HK-2 (cell line): Measurements from ENCODE around the gene NFYA.

ENCODE experiments used
- DNase-seq: peaks from one replicate; pipeline ENCODE4 v3.0.0-alpha.2; 2018; ENCODE audit not compliant: unreplicated experiment

Gene NFYA

DNA sequence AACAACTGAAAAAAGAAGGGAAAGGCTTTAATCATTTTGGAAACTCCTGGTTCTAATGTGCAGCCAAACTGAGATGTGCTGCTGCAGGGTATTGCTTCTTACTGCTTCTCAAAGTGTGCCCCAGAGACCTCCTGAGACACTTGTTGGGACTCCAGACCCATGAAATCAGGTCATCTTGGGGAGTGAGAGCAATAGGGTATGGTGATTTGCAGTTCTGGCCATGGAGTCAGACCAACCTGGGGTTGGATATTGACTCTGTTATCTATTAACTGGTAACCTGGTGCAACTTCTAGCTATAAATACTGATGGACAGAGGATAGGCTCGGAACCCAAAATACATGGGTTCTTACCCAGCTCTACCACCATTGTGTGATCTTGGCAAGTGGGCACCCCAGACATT, 26.7 kb upstream of the NFYA start:
- no peak for DNase-seq

GRCh38 chr6:41047306-41047705, 25.5 kb upstream of the NFYA start:
- DNase-seq = no peak

- no peak for DNase-seq
These were observed 24.7 kb upstream of the NFYA start for GRCh38 chr6:41047745-41048732.

DNA sequence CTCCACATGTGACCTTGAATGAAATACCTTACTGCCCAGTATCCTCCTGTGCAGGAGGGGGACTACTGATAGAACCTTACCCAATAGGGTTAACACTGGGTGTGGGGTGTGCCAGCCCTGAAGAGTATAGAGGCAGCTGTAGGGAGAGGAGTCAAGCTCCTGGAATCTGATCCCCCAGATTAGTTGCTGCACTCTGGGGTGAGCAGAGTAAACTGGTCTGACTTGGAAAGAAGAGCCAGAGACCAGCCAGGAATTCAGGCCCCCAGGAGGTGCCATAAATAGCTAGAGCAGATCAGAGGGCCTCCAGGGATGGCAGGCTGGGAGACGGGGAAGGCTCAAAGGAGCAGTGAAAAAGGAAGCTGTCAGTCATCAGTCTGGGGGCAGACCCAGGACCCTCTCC, 23.3 kb upstream of the NFYA start:
- DNase-seq = no peak

GRCh38 chr6:41049955-41050354, 22.8 kb upstream of the NFYA start:
- DNase-seq = no peak

GRCh38 chr6:41050536-41050935, 22.2 kb upstream of the NFYA start:
- no peak for DNase-seq

DNA sequence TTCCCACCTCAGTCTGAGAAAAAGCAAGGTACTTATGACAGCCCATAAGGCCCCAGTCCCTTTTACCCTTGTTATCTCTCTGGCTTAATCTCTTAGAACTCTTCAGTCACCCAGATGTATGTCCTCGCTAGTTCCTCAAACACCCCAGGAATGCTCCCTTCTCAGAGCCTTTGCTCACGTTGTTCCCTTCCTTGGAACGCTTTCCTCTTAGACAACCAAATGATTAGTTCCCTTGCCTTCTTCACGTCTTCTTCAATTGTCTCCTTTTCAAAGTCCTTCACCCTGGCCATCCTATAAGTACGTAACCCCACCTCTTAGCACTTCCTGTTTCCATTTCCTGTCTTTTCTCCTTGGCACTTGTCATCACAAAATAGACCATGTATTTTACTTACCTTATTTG, 20.9 kb upstream of the NFYA start:
- DNase-seq = no peak

GRCh38 chr6:41053041-41053440, 19.7 kb upstream of the NFYA start, which contains the start of gene APOBEC2:
APOBEC2 (plus strand) TSS chr6:41053202; CDS start chr6:41053348, 146 bp downstream.
- no peak for DNase-seq

- DNase-seq = no peak
These were observed 18.3 kb upstream of the NFYA start for GRCh38 chr6:41054511-41054910.

- DNase-seq = no peak
These were observed 17.6 kb upstream of the NFYA start for GRCh38 chr6:41055149-41055548.

- DNase-seq = no peak
These were observed 15.8 kb upstream of the NFYA start for GRCh38 chr6:41056768-41057490.

DNA sequence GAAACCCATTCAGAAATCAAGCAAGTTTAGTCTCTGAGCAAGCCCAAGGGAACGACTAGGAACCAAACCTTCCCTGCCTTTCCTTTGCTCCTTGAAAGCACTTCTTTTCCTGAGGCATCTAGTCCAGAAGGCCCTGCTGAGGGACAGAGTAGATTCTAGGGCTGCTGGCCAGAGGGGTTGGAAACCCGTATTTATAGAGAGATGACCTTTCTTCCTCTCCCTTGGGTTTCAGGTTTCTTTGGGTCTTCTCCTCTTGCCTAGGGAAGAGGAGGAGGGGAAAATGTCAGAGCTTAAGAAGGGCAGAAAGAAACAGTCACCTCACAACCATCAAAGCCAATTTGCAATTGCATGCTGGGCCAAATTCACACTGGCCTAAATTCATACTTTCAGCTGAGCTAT, 14.0 kb upstream of the NFYA start:
- DNase-seq = no peak

GRCh38 chr6:41059556-41059955, 13.2 kb upstream of the NFYA start:
- DNase-seq = no peak

GRCh38 chr6:41061196-41061726, 11.5 kb upstream of the NFYA start:
- no peak for DNase-seq

DNA sequence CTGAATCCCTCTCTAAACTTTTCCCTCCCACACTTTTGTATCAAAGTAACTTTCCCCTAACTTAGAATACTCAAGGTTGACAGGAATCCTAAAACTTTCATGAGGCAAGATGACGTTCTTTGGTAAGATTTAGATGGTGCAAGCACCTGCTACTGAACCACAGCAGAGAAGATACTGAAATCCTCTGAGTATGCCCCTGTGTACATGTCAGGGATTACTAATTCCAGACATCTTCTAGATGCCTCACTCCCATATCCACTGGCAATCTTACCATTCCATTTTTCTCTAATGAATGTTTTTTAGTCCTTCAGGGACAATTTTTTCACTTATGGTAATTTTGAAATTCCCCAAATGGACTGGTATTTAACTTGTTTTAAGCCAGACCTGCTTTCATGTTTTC, 10.7 kb upstream of the NFYA start:
- DNase-seq = no peak

GRCh38 chr6:41063884-41064285, 8.9 kb upstream of the NFYA start:
- DNase-seq = no peak

- no peak for DNase-seq
These were observed 7.9 kb upstream of the NFYA start for GRCh38 chr6:41064841-41065240.

- no peak for DNase-seq
These were observed 7.2 kb upstream of the NFYA start for GRCh38 chr6:41065550-41066026.

- DNase-seq = peak; percentile 64
These were observed 5.9 kb upstream of the NFYA start for GRCh38 chr6:41066867-41067304.

DNA sequence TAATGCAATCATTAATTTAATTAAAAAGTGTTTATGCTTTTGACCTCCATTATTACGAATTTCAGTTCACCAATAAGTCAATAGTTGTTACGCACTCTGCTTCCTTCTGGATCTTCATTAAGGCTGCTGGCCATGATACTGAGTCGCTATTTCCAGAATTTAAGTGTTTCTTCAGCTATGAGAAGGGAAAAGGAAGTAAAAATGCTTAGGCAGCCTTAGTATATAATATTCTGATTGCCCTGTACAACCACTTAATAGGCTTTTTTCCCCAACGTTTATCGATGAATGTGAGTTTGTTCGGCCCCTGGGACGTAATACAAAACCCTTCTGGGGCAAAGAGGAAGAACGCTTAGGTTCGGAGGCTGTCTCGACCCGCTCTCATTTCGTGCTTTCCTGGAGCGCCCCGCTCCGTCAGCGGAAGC, 1.3 kb upstream of the NFYA start:
- DNase-seq = no peak

GRCh38 chr6:41071923-41072835, 595 bp upstream of the NFYA start, which contains the start of gene OARD1:
OARD1 (minus strand) TSS chr6:41072356; CDS start chr6:41071634, 722 bp downstream.
- DNase-seq = peak; percentile 100
